Stimulated activated naive CD4-positive, alpha-beta T cell (primary cell): ENCODE results near the gene PARP3.
"Not testable (repeated sequence)": the region's sequence is repeated elsewhere in the genome, so short reads cannot be mapped to it uniquely, and the experiment has no call there.

Experiments used
- DNase-seq, 6 experiments: peaks; one replicate each; lab custom pipeline; 2025; lab: John Stamatoyannopoulos, UW

PARP3 gene

GRCh38 chr3:51941798-51942602, at the start of gene PARP3, which contains the start of gene RRP9:
Gene PARP3 (plus strand): TSS chr3:51942363. CDS start chr3:51943356, 993 bp downstream.
Gene RRP9 (minus strand): TSS chr3:51941904. CDS start chr3:51941867, 37 bp downstream.
- DNase-seq: peak; percentile 96 to 100 (median 99)

GRCh38 chr3:51894391-51894790, 47.8 kb upstream of the PARP3 start:
- DNase-seq: no peak

- DNase-seq: no peak
Observed at GRCh38 chr3:51894939-51895338, 47.2 kb upstream of the PARP3 start.

GRCh38 chr3:51896607-51897305, 45.4 kb upstream of the PARP3 start:
- no peak for DNase-seq

GRCh38 chr3:51897391-51897790, 44.8 kb upstream of the PARP3 start:
- no peak for DNase-seq

GRCh38 chr3:51900043-51900442, 42.1 kb upstream of the PARP3 start:
- not testable (repeated sequence) for DNase-seq

GRCh38 chr3:51902361-51902760, 39.8 kb upstream of the PARP3 start:
- DNase-seq: not testable (repeated sequence)

GRCh38 chr3:51904034-51904823, 37.9 kb upstream of the PARP3 start:
- no peak for DNase-seq

GRCh38 chr3:51908026-51908425, 34.1 kb upstream of the PARP3 start:
- DNase-seq: no peak

GRCh38 chr3:51916418-51916817, 25.7 kb upstream of the PARP3 start:
- no peak for DNase-seq

- no peak for DNase-seq
Observed at GRCh38 chr3:51921081-51921578, 21.0 kb upstream of the PARP3 start.

GRCh38 chr3:51927061-51927977, 14.8 kb upstream of the PARP3 start:
- DNase-seq: no peak

GRCh38 chr3:51928438-51928837, 13.7 kb upstream of the PARP3 start:
- DNase-seq: no peak

- DNase-seq: not testable (repeated sequence)
Observed at GRCh38 chr3:51928981-51929380, 13.2 kb upstream of the PARP3 start.

GRCh38 chr3:51929420-51930003, 12.7 kb upstream of the PARP3 start:
- no peak for DNase-seq

GRCh38 chr3:51930439-51930838, 11.7 kb upstream of the PARP3 start:
- no peak for DNase-seq

- no peak for DNase-seq
Observed at GRCh38 chr3:51931756-51932155, 10.4 kb upstream of the PARP3 start.

- DNase-seq: no peak
Observed at GRCh38 chr3:51932471-51933370, 9.4 kb upstream of the PARP3 start.

- DNase-seq: no peak
Observed at GRCh38 chr3:51933471-51934138, 8.6 kb upstream of the PARP3 start.
